ENCODE results near the gene KIRREL3.

KIRREL3 gene

GRCh38 chr11:126444072-126444471, 556.5 kb downstream of the KIRREL3 start:
- no peak for DNase-seq (ENCODE audit: extremely low read depth, insufficient read length)
- no peaks in the 10 kb centered on the region for H3K36me3 ChIP-seq (ENCODE audit: control insufficient read depth, insufficient read depth, low read length)
- no peak for TF ChIP-seq CTCF (IDR thresholded peaks at IDR 0.05; ENCODE audit: insufficient read depth, low read length, poor library complexity, severe bottlenecking)
- no peak overlapping the region for H3K4me3 ChIP-seq (replicated peaks; ENCODE audit: low read depth, low read length)
- H3K27me3 ChIP-seq (replicated peaks; ENCODE audit: control insufficient read depth, insufficient read depth, low read length) = peaks cover 1% of the 10 kb centered on the region; the same call in 1 of the 2 replicates

- Histone ChIP-seq H3K27me3 (replicated peaks; ENCODE audit: control insufficient read depth, insufficient read depth, low read length) (peaks cover 1% of the 10 kb centered on the region; the same call in 1 of the 2 replicates), H3K4me3 (replicated peaks; ENCODE audit: low read depth, low read length) (no peak overlapping the region), H3K36me3 (ENCODE audit: control insufficient read depth, insufficient read depth, low read length) (no peaks in the 10 kb centered on the region)
- no peak for DNase-seq (ENCODE audit: extremely low read depth, insufficient read length)
- no peak for TF ChIP-seq CTCF (IDR thresholded peaks at IDR 0.05; ENCODE audit: insufficient read depth, low read length, poor library complexity, severe bottlenecking)
Measured at GRCh38 chr11:126443120-126443519, 557.5 kb downstream of the KIRREL3 start.

GRCh38 chr11:126440792-126441514, 559.6 kb downstream of the KIRREL3 start:
- Histone ChIP-seq H3K4me3 (replicated peaks; ENCODE audit: low read depth, low read length) (no peak overlapping the region), H3K36me3 (ENCODE audit: control insufficient read depth, insufficient read depth, low read length) (no peaks in the 10 kb centered on the region), H3K27me3 (replicated peaks; ENCODE audit: control insufficient read depth, insufficient read depth, low read length) (peaks cover 1% of the 10 kb centered on the region; the same call in 1 of the 2 replicates)
- peak; percentile 58 for DNase-seq (ENCODE audit: extremely low read depth, insufficient read length)
- peak; percentile 87 for TF ChIP-seq CTCF (IDR thresholded peaks at IDR 0.05; ENCODE audit: insufficient read depth, low read length, poor library complexity, severe bottlenecking)

- no peak for TF ChIP-seq CTCF (IDR thresholded peaks at IDR 0.05; ENCODE audit: insufficient read depth, low read length, poor library complexity, severe bottlenecking)
Measured at GRCh38 chr11:126440276-126440675, 560.3 kb downstream of the KIRREL3 start.

GRCh38 chr11:126438691-126439090, 561.9 kb downstream of the KIRREL3 start:
- no peak overlapping the region for H3K4me3 ChIP-seq (replicated peaks; ENCODE audit: low read depth, low read length)

More at GRCh38 chr11:126440276-126440675, 560.3 kb downstream of the KIRREL3 start:
- no peaks in the 10 kb centered on the region for H3K36me3 ChIP-seq (ENCODE audit: control insufficient read depth, insufficient read depth, low read length)
- H3K27me3 ChIP-seq (replicated peaks; ENCODE audit: control insufficient read depth, insufficient read depth, low read length) = peaks cover 1% of the 10 kb centered on the region; the same call in 1 of the 2 replicates
- DNase-seq (ENCODE audit: extremely low read depth, insufficient read length) = no peak
- no peak overlapping the region for H3K4me3 ChIP-seq (replicated peaks; ENCODE audit: low read depth, low read length)

More at GRCh38 chr11:126438691-126439090, 561.9 kb downstream of the KIRREL3 start:
- H3K36me3 ChIP-seq (ENCODE audit: control insufficient read depth, insufficient read depth, low read length) = no peaks in the 10 kb centered on the region
- TF ChIP-seq CTCF (IDR thresholded peaks at IDR 0.05; ENCODE audit: insufficient read depth, low read length, poor library complexity, severe bottlenecking) = no peak
- DNase-seq (ENCODE audit: extremely low read depth, insufficient read length) = no peak
- H3K27me3 ChIP-seq (replicated peaks; ENCODE audit: control insufficient read depth, insufficient read depth, low read length) = peaks cover 1% of the 10 kb centered on the region; the same call in 1 of the 2 replicates
